GM23338 (cell line): Measurements from ENCODE around the gene OR2L13. TPM values are rescaled to one million over a fixed set of nuclear protein-coding genes. Genes with fewer than 3 reads are reported as not detected.

ENCODE experiments used
- ATAC-seq: fragments of 200-7000 bp; cut with Tn5 transposase; 3 replicates; pipeline ENCODE4 v1.9.1; 2020
- DNase-seq: peaks from one replicate; pipeline ENCODE4 v3.0.0-alpha.2; 2015; ENCODE audit warnings: low spot score
- H2AFZ ChIP-seq: fragments of 200-600 bp; sonication (generic); 2 replicates; pipeline ENCODE4 v1.8.0; 2016; ENCODE audit warnings: antibody characterized with exemption, mild to moderate bottlenecking, moderate library complexity
- H3F3A ChIP-seq: fragments of 200-600 bp; sonication (generic); replicated peaks from 2 replicates; pipeline ENCODE4 v1.8.0; 2017; ENCODE audit warnings: antibody characterized with exemption, mixed run types, low read depth
- H3K27ac ChIP-seq: fragments of 200-600 bp; sonication (generic); 2 replicates; pipeline ENCODE4 v1.6.1; 2016; ENCODE audit warnings: low read depth
- H3K27me3 ChIP-seq: fragments of 200-600 bp; sonication (generic); 2 replicates; pipeline ENCODE4 v1.8.0; 2016; ENCODE audit warnings: mild to moderate bottlenecking, mixed run types, moderate library complexity; ENCODE audit not compliant: insufficient read depth
- H3K36me3 ChIP-seq: fragments of 200-600 bp; sonication (generic); 2 replicates; pipeline ENCODE4 v1.8.0; 2016; ENCODE audit warnings: mild to moderate bottlenecking; ENCODE audit not compliant: insufficient read depth
- H3K4me1 ChIP-seq: fragments of 200-600 bp; sonication (generic); 2 replicates; pipeline ENCODE4 v1.8.0; 2016; ENCODE audit warnings: mild to moderate bottlenecking, moderate library complexity; ENCODE audit not compliant: insufficient read depth
- H3K4me2 ChIP-seq: fragments of 200-600 bp; sonication (generic); 2 replicates; pipeline ENCODE4 v1.7.1; 2017; ENCODE audit warnings: mixed run types
- H3K4me3 ChIP-seq: fragments of 200-600 bp; sonication (generic); 2 replicates; pipeline ENCODE4 v1.6.1; 2016; ENCODE audit warnings: mixed run types
- H3K79me2 ChIP-seq: fragments of 200-600 bp; sonication (generic); replicated peaks from 2 replicates; pipeline ENCODE4 v1.8.0; 2017; ENCODE audit warnings: mild to moderate bottlenecking; ENCODE audit not compliant: insufficient read depth
- H3K9me2 ChIP-seq: fragments of 200-600 bp; sonication (generic); 2 replicates; pipeline ENCODE4 v1.8.0; 2017; ENCODE audit not compliant: insufficient read depth
- H4K20me1 ChIP-seq: fragments of 200-600 bp; sonication (generic); replicated peaks from 2 replicates; pipeline ENCODE4 v1.8.0; 2017; ENCODE audit warnings: mild to moderate bottlenecking; ENCODE audit not compliant: insufficient read depth
- H3K27ac Mint-ChIP-seq: 2 replicates; pipeline ENCODE4 v1.8.0; 2020; ENCODE audit warnings: inconsistent platforms, mild to moderate bottlenecking, moderate library complexity, mixed read lengths
- H3K27me3 Mint-ChIP-seq: 3 replicates; pipeline ENCODE4 v1.8.0; 2022; ENCODE audit warnings: low read depth, mild to moderate bottlenecking, moderate library complexity, mixed read lengths, inconsistent platforms; ENCODE audit not compliant: insufficient read depth, poor library complexity
- H3K36me3 Mint-ChIP-seq: 3 replicates; pipeline ENCODE4 v1.8.0; 2021; ENCODE audit warnings: low read depth, mild to moderate bottlenecking, inconsistent platforms, moderate library complexity, mixed read lengths
- H3K4me1 Mint-ChIP-seq: 3 replicates; pipeline ENCODE4 v1.8.0; 2020; ENCODE audit warnings: mild to moderate bottlenecking, inconsistent platforms, mixed read lengths
- H3K4me3 Mint-ChIP-seq: 3 replicates; pipeline ENCODE4 v1.8.0; 2021; ENCODE audit warnings: moderate library complexity, mild to moderate bottlenecking, inconsistent platforms, mixed read lengths
- H3K9me3 Mint-ChIP-seq: 3 replicates; pipeline ENCODE4 v1.8.0; 2020; ENCODE audit warnings: moderate library complexity, mild to moderate bottlenecking, inconsistent platforms, mixed read lengths
- CREB1 ChIP-seq: fragments of 250-450 bp; sonication (Bioruptor Pico); IDR thresholded peaks from 2 replicates; pipeline ENCODE4 v1.5.0; 2020; ENCODE audit warnings: low read depth, mild to moderate bottlenecking, moderate library complexity
- EZH2 ChIP-seq: fragments of 200-600 bp; sonication (generic); IDR thresholded peaks from one replicate; pipeline ENCODE4 v1.8.0; 2017; ENCODE audit warnings: antibody characterized with exemption, mild to moderate bottlenecking, low read depth; ENCODE audit not compliant: unreplicated experiment
- JUNB ChIP-seq: IDR thresholded peaks from one replicate; pipeline ENCODE4 v1.6.1; 2016; ENCODE audit warnings: antibody characterized with exemption; ENCODE audit not compliant: unreplicated experiment
- NANOG ChIP-seq: IDR thresholded peaks from 2 replicates; pipeline ENCODE4 v1.6.1; 2016; ENCODE audit warnings: antibody characterized with exemption, borderline replicate concordance
- STAT1 ChIP-seq: IDR thresholded peaks from one replicate; pipeline ENCODE4 v1.6.1; 2016; ENCODE audit warnings: antibody characterized with exemption; ENCODE audit not compliant: unreplicated experiment
- ZNF331 ChIP-seq: fragments of 250-450 bp; sonication (Bioruptor Pico); IDR thresholded peaks from 2 replicates; pipeline ENCODE4 v1.5.0; 2020; ENCODE audit warnings: low read depth, mild to moderate bottlenecking, moderate library complexity
- ZNF462 ChIP-seq: fragments of 250-450 bp; sonication (Bioruptor Pico); IDR thresholded peaks from 2 replicates; pipeline ENCODE4 v1.5.0; 2020; ENCODE audit warnings: mild to moderate bottlenecking, moderate library complexity
- polyA plus RNA-seq: library from polyadenylated mRNA; unstranded; fragments of >200 nt; fragmentation: Nextera tagmentation; extraction: Ambion mirVana; gene quantifications from 2 replicates; pipeline ENCODE4 v1.2.1, GENCODE V29; 2016
- total RNA-seq: library from RNA; depleted of rRNA; stranded (reverse); fragments of >200 nt; shearing (Covaris generic); gene quantifications from 2 replicates; pipeline ENCODE4 v1.2.3, GENCODE V29; 2014
- TF ChIP-seq, protein P1 (sequence below), 2 experiments: fragments of 200-600 bp in 1 of 2; sonication (generic) in 1 of 2; conservative IDR thresholded peaks; 2 replicates each; pipeline versions ENCODE4 v1.5.1 to v1.6.1; 2016 to 2017; ENCODE audit warnings: antibody characterized with exemption in 2 of 2, low read depth in 2 of 2, mild to moderate bottlenecking in 2 of 2, moderate library complexity in 1 of 2
- TF ChIP-seq, protein P2 (sequence below): IDR thresholded peaks from one replicate; pipeline ENCODE4 v1.6.1; 2018; ENCODE audit warnings: antibody characterized with exemption; ENCODE audit not compliant: unreplicated experiment
- TF ChIP-seq, protein P3 (sequence below): IDR thresholded peaks from 2 replicates; pipeline ENCODE4 v1.6.1; 2016; ENCODE audit warnings: antibody characterized with exemption

The OR2L13 gene
- total and polyA plus RNA-seq, 2 experiments from 2014 or later, result not detected

DNA sequence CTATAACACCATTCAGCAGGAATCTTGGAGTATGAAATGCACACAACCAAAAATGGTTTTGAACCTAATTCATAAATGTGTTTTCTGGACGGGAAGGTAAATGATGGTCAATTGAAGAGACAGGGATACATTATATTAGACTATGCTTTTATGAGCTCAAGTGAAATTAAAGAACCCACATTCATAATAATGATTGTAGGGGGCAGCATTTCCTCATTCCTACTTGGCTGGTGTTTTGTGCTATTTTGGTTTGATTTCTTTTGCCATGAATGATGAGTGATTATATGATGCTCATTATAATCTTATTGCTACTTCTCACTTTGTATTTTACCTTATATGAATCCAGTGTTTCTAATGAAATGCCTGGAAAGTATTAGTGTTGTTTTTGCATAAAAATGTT is 48.0 kb upstream of the OR2L13 start:
- Histone ChIP-seq H3K4me1 (no peaks in the 10 kb centered on the region), H3F3A (no peaks in the 10 kb centered on the region), H3K36me3 (peaks cover 5% of the 10 kb centered on the region; the same call in 1 of the 2 replicates), H4K20me1 (no peaks in the 10 kb centered on the region), H3K9me2 (no peaks in the 10 kb centered on the region), H3K27me3 (no peaks in the 10 kb centered on the region), H2AFZ (no peak overlapping the region), H3K79me2 (no peaks in the 10 kb centered on the region), H3K27ac (no peak overlapping the region), H3K4me3 (no peak overlapping the region), H3K4me2 (no peak overlapping the region)
- Mint-ChIP-seq H3K27ac (no peak overlapping the region), H3K9me3 (peaks cover 75% of the 10 kb centered on the region), H3K4me3 (no peak overlapping the region), H3K4me1 (no peaks in the 10 kb centered on the region), H3K36me3 (peaks cover 21% of the 10 kb centered on the region; the same call in 2 of the 3 replicates), H3K27me3 (no peaks in the 10 kb centered on the region)
- DNase-seq (no peak), ATAC-seq (no peak)
- TF ChIP-seq CREB1 (no peak), NANOG (no peak), JUNB (no peak), ZNF331 (CRISPR knock-in tag) (no peak), EZH2 (no peak), STAT1 (no peak), ZNF462 (CRISPR knock-in tag) (no peak)
- TF ChIP-seq, protein P1, sequence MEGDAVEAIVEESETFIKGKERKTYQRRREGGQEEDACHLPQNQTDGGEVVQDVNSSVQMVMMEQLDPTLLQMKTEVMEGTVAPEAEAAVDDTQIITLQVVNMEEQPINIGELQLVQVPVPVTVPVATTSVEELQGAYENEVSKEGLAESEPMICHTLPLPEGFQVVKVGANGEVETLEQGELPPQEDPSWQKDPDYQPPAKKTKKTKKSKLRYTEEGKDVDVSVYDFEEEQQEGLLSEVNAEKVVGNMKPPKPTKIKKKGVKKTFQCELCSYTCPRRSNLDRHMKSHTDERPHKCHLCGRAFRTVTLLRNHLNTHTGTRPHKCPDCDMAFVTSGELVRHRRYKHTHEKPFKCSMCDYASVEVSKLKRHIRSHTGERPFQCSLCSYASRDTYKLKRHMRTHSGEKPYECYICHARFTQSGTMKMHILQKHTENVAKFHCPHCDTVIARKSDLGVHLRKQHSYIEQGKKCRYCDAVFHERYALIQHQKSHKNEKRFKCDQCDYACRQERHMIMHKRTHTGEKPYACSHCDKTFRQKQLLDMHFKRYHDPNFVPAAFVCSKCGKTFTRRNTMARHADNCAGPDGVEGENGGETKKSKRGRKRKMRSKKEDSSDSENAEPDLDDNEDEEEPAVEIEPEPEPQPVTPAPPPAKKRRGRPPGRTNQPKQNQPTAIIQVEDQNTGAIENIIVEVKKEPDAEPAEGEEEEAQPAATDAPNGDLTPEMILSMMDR (conservative IDR thresholded peaks at IDR 0.05; ENCODE audit: low read depth in 2 of 2), result no peak
- TF ChIP-seq, protein P2, sequence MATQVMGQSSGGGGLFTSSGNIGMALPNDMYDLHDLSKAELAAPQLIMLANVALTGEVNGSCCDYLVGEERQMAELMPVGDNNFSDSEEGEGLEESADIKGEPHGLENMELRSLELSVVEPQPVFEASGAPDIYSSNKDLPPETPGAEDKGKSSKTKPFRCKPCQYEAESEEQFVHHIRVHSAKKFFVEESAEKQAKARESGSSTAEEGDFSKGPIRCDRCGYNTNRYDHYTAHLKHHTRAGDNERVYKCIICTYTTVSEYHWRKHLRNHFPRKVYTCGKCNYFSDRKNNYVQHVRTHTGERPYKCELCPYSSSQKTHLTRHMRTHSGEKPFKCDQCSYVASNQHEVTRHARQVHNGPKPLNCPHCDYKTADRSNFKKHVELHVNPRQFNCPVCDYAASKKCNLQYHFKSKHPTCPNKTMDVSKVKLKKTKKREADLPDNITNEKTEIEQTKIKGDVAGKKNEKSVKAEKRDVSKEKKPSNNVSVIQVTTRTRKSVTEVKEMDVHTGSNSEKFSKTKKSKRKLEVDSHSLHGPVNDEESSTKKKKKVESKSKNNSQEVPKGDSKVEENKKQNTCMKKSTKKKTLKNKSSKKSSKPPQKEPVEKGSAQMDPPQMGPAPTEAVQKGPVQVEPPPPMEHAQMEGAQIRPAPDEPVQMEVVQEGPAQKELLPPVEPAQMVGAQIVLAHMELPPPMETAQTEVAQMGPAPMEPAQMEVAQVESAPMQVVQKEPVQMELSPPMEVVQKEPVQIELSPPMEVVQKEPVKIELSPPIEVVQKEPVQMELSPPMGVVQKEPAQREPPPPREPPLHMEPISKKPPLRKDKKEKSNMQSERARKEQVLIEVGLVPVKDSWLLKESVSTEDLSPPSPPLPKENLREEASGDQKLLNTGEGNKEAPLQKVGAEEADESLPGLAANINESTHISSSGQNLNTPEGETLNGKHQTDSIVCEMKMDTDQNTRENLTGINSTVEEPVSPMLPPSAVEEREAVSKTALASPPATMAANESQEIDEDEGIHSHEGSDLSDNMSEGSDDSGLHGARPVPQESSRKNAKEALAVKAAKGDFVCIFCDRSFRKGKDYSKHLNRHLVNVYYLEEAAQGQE, result no peak
- TF ChIP-seq, protein P3, sequence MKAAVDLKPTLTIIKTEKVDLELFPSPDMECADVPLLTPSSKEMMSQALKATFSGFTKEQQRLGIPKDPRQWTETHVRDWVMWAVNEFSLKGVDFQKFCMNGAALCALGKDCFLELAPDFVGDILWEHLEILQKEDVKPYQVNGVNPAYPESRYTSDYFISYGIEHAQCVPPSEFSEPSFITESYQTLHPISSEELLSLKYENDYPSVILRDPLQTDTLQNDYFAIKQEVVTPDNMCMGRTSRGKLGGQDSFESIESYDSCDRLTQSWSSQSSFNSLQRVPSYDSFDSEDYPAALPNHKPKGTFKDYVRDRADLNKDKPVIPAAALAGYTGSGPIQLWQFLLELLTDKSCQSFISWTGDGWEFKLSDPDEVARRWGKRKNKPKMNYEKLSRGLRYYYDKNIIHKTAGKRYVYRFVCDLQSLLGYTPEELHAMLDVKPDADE, result no peak
